RPMI8226 (cell line): ENCODE data around the gene SPIRE1.
"Not testable (repeated sequence)": the region's sequence is repeated elsewhere in the genome, so short reads cannot be mapped to it uniquely, and the experiment has no call there.

Source experiments
- DNase-seq: peaks from one replicate; pipeline ENCODE4 v3.0.0-alpha.2; 2015

The SPIRE1 gene

GRCh38 chr18:12598181-12598930 is 59.6 kb downstream of the SPIRE1 start:
- DNase-seq = no peak

GRCh38 chr18:12597760-12598159 is 60.1 kb downstream of the SPIRE1 start:
- DNase-seq = no peak

- DNase-seq = no peak
Measured at GRCh38 chr18:12595571-12596255, 62.2 kb downstream of the SPIRE1 start.

GRCh38 chr18:12593866-12594265 is 64.0 kb downstream of the SPIRE1 start:
- DNase-seq = no peak

GRCh38 chr18:12592597-12593127 is 65.2 kb downstream of the SPIRE1 start:
- no peak for DNase-seq

- no peak for DNase-seq
Measured at GRCh38 chr18:12589448-12589847, 68.5 kb downstream of the SPIRE1 start.

GRCh38 chr18:12586956-12587355 is 71.0 kb downstream of the SPIRE1 start:
- no peak for DNase-seq

- no peak for DNase-seq
Measured at GRCh38 chr18:12585218-12585617, 72.7 kb downstream of the SPIRE1 start.

- DNase-seq = no peak
Measured at GRCh38 chr18:12580630-12581342, 77.1 kb downstream of the SPIRE1 start.

- DNase-seq = no peak
Measured at GRCh38 chr18:12579775-12580174, 78.1 kb downstream of the SPIRE1 start.

GRCh38 chr18:12577848-12578247 is 80.1 kb downstream of the SPIRE1 start:
- no peak for DNase-seq

- no peak for DNase-seq
Measured at GRCh38 chr18:12574494-12575185, 83.3 kb downstream of the SPIRE1 start.

- DNase-seq = no peak
Measured at GRCh38 chr18:12571630-12572029, 86.3 kb downstream of the SPIRE1 start.

GRCh38 chr18:12569791-12570190 is 88.1 kb downstream of the SPIRE1 start:
- DNase-seq = no peak

GRCh38 chr18:12567849-12568248 is 90.1 kb downstream of the SPIRE1 start:
- no peak for DNase-seq

GRCh38 chr18:12564861-12565260 is 93.0 kb downstream of the SPIRE1 start:
- no peak for DNase-seq

- DNase-seq = no peak
Measured at GRCh38 chr18:12564378-12564777, 93.5 kb downstream of the SPIRE1 start.

- DNase-seq = not testable (repeated sequence)
Measured at GRCh38 chr18:12560600-12560999, 97.3 kb downstream of the SPIRE1 start.

GRCh38 chr18:12559319-12559718 is 98.6 kb downstream of the SPIRE1 start:
- no peak for DNase-seq

GRCh38 chr18:12556946-12557806 is 100.7 kb downstream of the SPIRE1 start:
- DNase-seq = no peak

- DNase-seq = no peak
Measured at GRCh38 chr18:12554796-12555388, 103.0 kb downstream of the SPIRE1 start.

- DNase-seq = no peak
Measured at GRCh38 chr18:12552879-12553242, 105.0 kb downstream of the SPIRE1 start.
